ENCODE data around the gene INO80B.

DNA sequence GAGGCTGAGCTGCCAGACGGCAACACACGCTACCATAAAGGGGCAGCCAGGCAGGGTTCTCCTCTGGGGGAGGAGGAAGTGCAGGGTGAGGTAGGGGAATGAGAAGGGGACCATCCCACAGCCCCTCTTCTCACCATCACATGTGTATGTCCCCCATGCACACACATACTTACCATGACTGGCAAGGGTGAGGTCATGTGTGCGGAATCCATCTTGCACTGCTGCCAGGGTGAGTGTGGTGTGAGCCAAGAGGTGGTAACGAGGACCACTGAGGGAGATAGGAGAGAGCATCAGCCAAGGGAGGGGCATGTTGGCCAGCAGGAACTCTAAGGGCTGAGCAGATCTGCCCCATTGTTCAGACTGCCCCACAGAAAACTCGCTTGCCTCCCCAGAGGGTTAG lies 26.2 kb upstream of the INO80B start:
- TF ChIP-seq, protein P1, sequence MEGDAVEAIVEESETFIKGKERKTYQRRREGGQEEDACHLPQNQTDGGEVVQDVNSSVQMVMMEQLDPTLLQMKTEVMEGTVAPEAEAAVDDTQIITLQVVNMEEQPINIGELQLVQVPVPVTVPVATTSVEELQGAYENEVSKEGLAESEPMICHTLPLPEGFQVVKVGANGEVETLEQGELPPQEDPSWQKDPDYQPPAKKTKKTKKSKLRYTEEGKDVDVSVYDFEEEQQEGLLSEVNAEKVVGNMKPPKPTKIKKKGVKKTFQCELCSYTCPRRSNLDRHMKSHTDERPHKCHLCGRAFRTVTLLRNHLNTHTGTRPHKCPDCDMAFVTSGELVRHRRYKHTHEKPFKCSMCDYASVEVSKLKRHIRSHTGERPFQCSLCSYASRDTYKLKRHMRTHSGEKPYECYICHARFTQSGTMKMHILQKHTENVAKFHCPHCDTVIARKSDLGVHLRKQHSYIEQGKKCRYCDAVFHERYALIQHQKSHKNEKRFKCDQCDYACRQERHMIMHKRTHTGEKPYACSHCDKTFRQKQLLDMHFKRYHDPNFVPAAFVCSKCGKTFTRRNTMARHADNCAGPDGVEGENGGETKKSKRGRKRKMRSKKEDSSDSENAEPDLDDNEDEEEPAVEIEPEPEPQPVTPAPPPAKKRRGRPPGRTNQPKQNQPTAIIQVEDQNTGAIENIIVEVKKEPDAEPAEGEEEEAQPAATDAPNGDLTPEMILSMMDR (IDR thresholded peaks at IDR 0.05; ENCODE audit: control extremely low read depth in 1 of 3, insufficient read depth in 1 of 3, low read depth in 1 of 3, low read length in 3 of 3), result no peak
- TF ChIP-seq GABPA (IDR thresholded peaks at IDR 0.05; ENCODE audit: borderline replicate concordance, insufficient read depth, low read length), result no peak
